HepG2 (cell line): Measurements from ENCODE around the gene IFIT2. TPM values are rescaled to one million over a fixed set of nuclear protein-coding genes. Genes with fewer than 3 reads are reported as not detected.

ENCODE experiments used
- ATAC-seq: fragments of 200-7000 bp; cut with Tn5 transposase; 3 replicates; pipeline ENCODE4 v1.9.1; 2020; ENCODE audit warnings: mild to moderate bottlenecking, moderate library complexity
- BruUV-seq: library from RNA; stranded (reverse); fragments of 400-500 nt; replicated peaks from 2 replicates; lab custom pipeline; 2021; lab: Mats Ljungman, UMichigan
- CTCF ChIA-PET: fragments of 300-600 bp; formaldehyde crosslinking; extraction: SDS; loops from one replicate; lab custom pipeline; 2021; ENCODE audit warnings: low total read pairs, inconsistent platforms, low intra/inter-chr PET ratio; lab: Yijun Ruan, JAX
- POLR2A ChIA-PET: fragments of 350-600 bp; sonication (Branson Sonifier 250); formaldehyde crosslinking; loops from one replicate; lab custom pipeline; 2020; ENCODE audit warnings: antibody characterized with exemption, inconsistent platforms; lab: Yijun Ruan, JAX
- DNase-seq: peaks from one replicate; pipeline ENCODE4 v3.0.0-alpha.2; 2015; ENCODE audit warnings: low spot score
- FAIRE-seq: peaks from 3 replicates; lab custom pipeline; 2011; peaks lifted over from hg19 to GRCh38; lab: Jason Lieb, UNC
- H2AFZ ChIP-seq: one replicate; pipeline ENCODE4 v1.6.1; 2011; ENCODE audit warnings: low read length, inconsistent platforms
- H3K27ac ChIP-seq: fragments of 300-600 bp; 3 replicates; pipeline ENCODE4 v1.8.0; 2011; ENCODE audit warnings: mixed run types, mild to moderate bottlenecking, mixed read lengths, low read length, inconsistent platforms; ENCODE audit not compliant: insufficient read depth; ENCODE audit errors: extremely low read length
- H3K27me3 ChIP-seq, 2 experiments: fragments of 200-600 bp in 1 of 2; 2 replicates in 1 of 2; 3 replicates in 1 of 2; pipeline versions ENCODE4 v1.6.0 to v1.8.0; 2011; ENCODE audit warnings: low read length in 2 of 2, mild to moderate bottlenecking in 2 of 2, moderate library complexity in 2 of 2, inconsistent platforms in 1 of 2; ENCODE audit not compliant: insufficient read depth in 2 of 2, control insufficient read depth in 1 of 2
- H3K36me3 ChIP-seq, 2 experiments: fragments of 200-600 bp in 1 of 2; replicated peaks in 1 of 2; 2 replicates in 1 of 2; 3 replicates in 1 of 2; pipeline versions ENCODE4 v1.5.1 to v1.8.0; 2011; ENCODE audit warnings: low read length in 2 of 2, inconsistent platforms in 1 of 2; ENCODE audit not compliant: insufficient read depth in 2 of 2, control insufficient read depth in 1 of 2
- H3K4me1 ChIP-seq: 2 replicates; pipeline ENCODE4 v1.5.1; 2012; ENCODE audit warnings: low read length, inconsistent platforms; ENCODE audit not compliant: insufficient read depth
- H3K4me2 ChIP-seq: 2 replicates; pipeline ENCODE4 v1.6.0; 2011; ENCODE audit warnings: low read depth, low read length, inconsistent platforms
- H3K4me3 ChIP-seq, 3 experiments: fragments of 200-600 bp in 1 of 3; sonication (generic), shearing (Covaris generic) in 1 of 3; replicated peaks in 1 of 3; 2 replicates each; pipeline ENCODE4 v1.5.1; 2011 to 2016; ENCODE audit warnings: low read length in 3 of 3, inconsistent platforms in 2 of 3, low read depth in 2 of 3, mild to moderate bottlenecking in 2 of 3, control low read depth in 1 of 3, mixed read lengths in 1 of 3; ENCODE audit not compliant: insufficient read depth in 1 of 3
- H3K79me2 ChIP-seq: one replicate; pipeline ENCODE4 v1.6.1; 2011; ENCODE audit warnings: low read length, inconsistent platforms; ENCODE audit not compliant: insufficient read depth
- H3K9ac ChIP-seq: 2 replicates; pipeline ENCODE4 v1.6.0; 2011; ENCODE audit warnings: mild to moderate bottlenecking, low read depth, low read length, inconsistent platforms; ENCODE audit not compliant: insufficient read depth
- H3K9me3 ChIP-seq: 2 replicates; pipeline ENCODE4 v1.5.1; 2012; ENCODE audit warnings: mild to moderate bottlenecking, low read length
- H4K20me1 ChIP-seq: 2 replicates; pipeline ENCODE4 v1.6.0; 2011; ENCODE audit warnings: inconsistent platforms, mild to moderate bottlenecking, low read length, moderate library complexity; ENCODE audit not compliant: insufficient read depth
- ARID2 ChIP-seq: sonication (generic); formaldehyde crosslinking; IDR thresholded peaks from 2 replicates; pipeline ENCODE4 v1.8.1; 2022; ENCODE audit warnings: mild to moderate bottlenecking, missing genetic modification reagents, borderline replicate concordance
- ARID3A ChIP-seq: IDR thresholded peaks from 2 replicates; pipeline ENCODE4 v1.6.1; 2012; ENCODE audit warnings: low read depth, low read length, improper control_type of control experiment
- ARNT ChIP-seq: fragments of 450-650 bp; IDR thresholded peaks from 2 replicates; pipeline ENCODE4 v1.6.1; 2017
- DR1 ChIP-seq: sonication (generic); formaldehyde crosslinking; IDR thresholded peaks from 2 replicates; pipeline ENCODE4 v1.8.0; 2021; ENCODE audit warnings: mild to moderate bottlenecking, missing genetic modification reagents, inconsistent platforms
- HNRNPH1 ChIP-seq: fragments of 200-400 bp; formaldehyde crosslinking; optimal IDR thresholded peaks from 2 replicates; pipeline ENCODE3; 2017; ENCODE audit warnings: mild to moderate bottlenecking, low read depth, low read length
- HNRNPLL ChIP-seq: fragments of 200-400 bp; formaldehyde crosslinking; IDR thresholded peaks from 2 replicates; pipeline ENCODE4 v1.6.1; 2017; ENCODE audit warnings: mild to moderate bottlenecking, low read depth, low read length; ENCODE audit not compliant: poor library complexity, severe bottlenecking
- SOX6 ChIP-seq, 2 experiments: fragments of 450-650 bp in 1 of 2; sonication (generic) in 1 of 2; formaldehyde crosslinking in 1 of 2; IDR thresholded peaks; 2 replicates each; pipeline versions ENCODE4 v1.4.0 to v1.6.1; 2017 to 2020; ENCODE audit warnings: antibody characterized with exemption in 1 of 2, mild to moderate bottlenecking in 1 of 2, missing genetic modification reagents in 1 of 2
- YEATS4 ChIP-seq: sonication (generic); formaldehyde crosslinking; IDR thresholded peaks from 2 replicates; pipeline ENCODE4 v1.4.0; 2020; ENCODE audit warnings: missing genetic modification reagents, borderline replicate concordance
- ZBTB7A ChIP-seq: sonication (generic); formaldehyde crosslinking; IDR thresholded peaks from 2 replicates; pipeline ENCODE4 v1.8.0; 2022; ENCODE audit warnings: mild to moderate bottlenecking, missing genetic modification reagents
- ZFP1 ChIP-seq: IDR thresholded peaks from 2 replicates; pipeline ENCODE4 v1.6.1; 2016
- ZNF576 ChIP-seq: sonication (generic); formaldehyde crosslinking; IDR thresholded peaks from 2 replicates; pipeline ENCODE4 v1.4.0; 2020; ENCODE audit warnings: mild to moderate bottlenecking, missing genetic modification reagents
- ZNF605 ChIP-seq: sonication (generic); formaldehyde crosslinking; IDR thresholded peaks from 2 replicates; pipeline ENCODE4 v1.8.0; 2022; ENCODE audit warnings: mild to moderate bottlenecking, missing genetic modification reagents
- ZNF616 ChIP-seq: sonication (generic); formaldehyde crosslinking; IDR thresholded peaks from 2 replicates; pipeline ENCODE4 v1.5.0; 2020; ENCODE audit warnings: low read depth, mild to moderate bottlenecking, missing genetic modification reagents
- ZNF792 ChIP-seq: IDR thresholded peaks from 2 replicates; pipeline ENCODE4 v1.6.1; 2016
- ZSCAN31 ChIP-seq: sonication (generic); formaldehyde crosslinking; IDR thresholded peaks from 2 replicates; pipeline ENCODE4 v1.5.0; 2020; ENCODE audit warnings: low read depth, mild to moderate bottlenecking, missing genetic modification reagents
- in situ Hi-C: cut with HindIII; loops from 2 replicates; pipeline ENCODE4 v1.10.0; 2017; ENCODE audit warnings: low pct_unique_long_range_greater_than_20kb; ENCODE audit not compliant: extremely low pct_ligation_motif_present
- intact Hi-C: fragments of 100-400 bp; cut with micrococcal nuclease; formaldehyde crosslinking; loops from one replicate; pipeline ENCODE4 v1.10.0; 2022; ENCODE audit not compliant: unreplicated experiment
- polyA plus RNA-seq, 8 experiments: library from polyadenylated mRNA; depleted of rRNA in 3 of 8; stranded (reverse) in 7 of 8; unstranded in 1 of 8; fragments of >200 nt; fragmentation: Illumina TruSeq in 4 of 8; extraction: Trizol in 4 of 8; gene quantifications; 2 replicates each; pipeline versions ENCODE4 v1.2.1 to v1.2.3, GENCODE V29; 2011 to 2016; ENCODE audit warnings: low read depth in 4 of 8, missing spikeins in 1 of 8, mixed read lengths in 1 of 8; ENCODE audit not compliant: insufficient read depth in 1 of 8
- total RNA-seq, 5 experiments: library from RNA; depleted of rRNA; stranded (reverse); fragments of >200 nt; fragmentation: Illumina TruSeq; extraction: Trizol; gene quantifications; 2 replicates each; pipeline ENCODE4 v1.2.3, GENCODE V29; 2016; ENCODE audit warnings: low read depth in 1 of 5
- TF ChIP-seq, protein P1 (sequence below): sonication (generic); formaldehyde crosslinking; IDR thresholded peaks from 2 replicates; pipeline ENCODE4 v1.8.0; 2022; ENCODE audit warnings: missing genetic modification reagents, low read depth, mild to moderate bottlenecking, borderline replicate concordance
- TF ChIP-seq, protein P2 (sequence below): sonication (generic); formaldehyde crosslinking; IDR thresholded peaks from 2 replicates; pipeline ENCODE4 v1.5.0; 2020; ENCODE audit warnings: missing genetic modification reagents

IFIT2 gene
- total and polyA plus RNA-seq, 2 of the 13 experiments (the other 11 are each of a cell fraction or from before 2014, with no cell fraction given), result 0.04 to 0.15 TPM

DNA sequence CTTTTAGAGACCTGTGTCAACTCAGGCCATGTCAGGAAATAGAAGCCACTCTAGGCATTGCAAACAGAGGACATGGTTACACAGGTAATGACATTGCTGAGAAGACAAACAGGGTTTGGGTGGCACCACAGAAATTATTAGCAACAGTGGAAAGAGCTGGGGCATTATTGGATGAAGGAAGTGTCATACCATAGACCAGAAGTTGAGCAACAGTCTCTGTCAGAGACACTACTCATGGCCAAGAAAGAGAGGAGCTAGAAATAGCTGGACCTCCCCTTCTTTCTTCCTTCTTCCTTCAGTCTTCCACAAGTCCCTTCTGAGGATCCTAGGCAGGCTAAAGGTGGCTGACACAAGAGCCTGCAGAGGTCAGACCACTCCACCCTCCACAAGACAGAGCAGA, 46.1 kb upstream of the IFIT2 start:
- no peak for FAIRE-seq
- BruUV-seq, result no TSS peak
- intact Hi-C loops, result no loop called here
- H3K27me3 ChIP-seq, result no peaks in the 10 kb centered on the region; a peak in 1 of 5 replicates
- H3K79me2 ChIP-seq, result no peaks in the 10 kb centered on the region
- peaks cover 17% of the 10 kb centered on the region; the same call in 1 of the 2 replicates for H3K9me3 ChIP-seq
- peaks cover 4% of the 10 kb centered on the region for H3K4me1 ChIP-seq
- ChIA-PET POLR2A (no interaction called here), CTCF (no interaction called here)
- no peak overlapping the region for H3K9ac ChIP-seq
- H3K4me2 ChIP-seq, result no peak overlapping the region
- H3K36me3 ChIP-seq, result no peaks in the 10 kb centered on the region
- H2AFZ ChIP-seq, result no peak overlapping the region
- no peak overlapping the region for H3K27ac ChIP-seq
- ATAC-seq, result no peak
- in situ Hi-C loops, result loop anchor here (5.0 kb wide), 1 partner anchor 117 kb away; no protein-coding TSS in a partner anchor
- DNase-seq, result no peak
- TF ChIP-seq ZSCAN31 (CRISPR knock-in tag) (no peak), DR1 (CRISPR knock-in tag) (no peak), HNRNPLL (no peak), ZBTB7A (CRISPR knock-in tag) (no peak), YEATS4 (no peak), ARID3A (no peak), HNRNPH1 (no peak), ZNF616 (CRISPR knock-in tag) (no peak), ZFP1 (CRISPR knock-in tag) (no peak), ZNF605 (CRISPR knock-in tag) (no peak), ZNF792 (CRISPR knock-in tag) (no peak), ARNT (no peak), ZNF576 (no peak), SOX6 (IDR thresholded peaks at IDR 0.05) (no peak), SOX6 (CRISPR knock-in tag; IDR thresholded peaks at IDR 0.05) (no peak), ARID2 (CRISPR knock-in tag) (no peak)
- TF ChIP-seq, protein P1, sequence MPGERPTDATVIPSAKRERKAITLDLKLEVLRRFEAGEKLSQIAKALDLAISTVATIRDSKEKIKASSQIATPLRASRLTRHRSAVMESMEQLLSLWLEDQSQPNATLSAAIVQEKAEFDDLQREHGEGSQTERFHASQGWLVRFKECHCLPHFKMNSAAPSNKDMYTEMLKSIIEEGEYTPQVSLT (CRISPR knock-in tag), result no peak
- TF ChIP-seq, protein P2, sequence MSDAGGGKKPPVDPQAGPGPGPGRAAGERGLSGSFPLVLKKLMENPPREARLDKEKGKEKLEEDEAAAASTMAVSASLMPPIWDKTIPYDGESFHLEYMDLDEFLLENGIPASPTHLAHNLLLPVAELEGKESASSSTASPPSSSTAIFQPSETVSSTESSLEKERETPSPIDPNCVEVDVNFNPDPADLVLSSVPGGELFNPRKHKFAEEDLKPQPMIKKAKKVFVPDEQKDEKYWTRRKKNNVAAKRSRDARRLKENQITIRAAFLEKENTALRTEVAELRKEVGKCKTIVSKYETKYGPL (CRISPR knock-in tag), result no peak
- TF ChIP-seq, all 625 proteins: peak for 0
- Histone ChIP-seq H4K20me1 (no peaks in the 10 kb centered on the region), H3K4me3 (no peak overlapping the region)
